Kidney epithelial cell (primary cell): ENCODE results near the gene CCDC188. TPM values are rescaled to one million over a fixed set of nuclear protein-coding genes. Genes with fewer than 3 reads are reported as not detected.

Experiments used
- DNase-seq: peaks from one replicate; pipeline ENCODE4 v3.0.0-alpha.2; 2010; ENCODE audit warnings: low read depth
- H3K27me3 ChIP-seq: 2 replicates; pipeline ENCODE4 v1.6.0; 2011; ENCODE audit warnings: low read length; ENCODE audit not compliant: control insufficient read depth, insufficient read depth
- H3K36me3 ChIP-seq: 2 replicates; pipeline ENCODE4 v1.5.1; 2011; ENCODE audit warnings: low read length; ENCODE audit not compliant: control insufficient read depth, insufficient read depth
- H3K4me3 ChIP-seq: 2 replicates; pipeline ENCODE4 v1.5.1; 2011; ENCODE audit warnings: low read depth, mild to moderate bottlenecking, control low read depth, low read length
- CTCF ChIP-seq: IDR thresholded peaks from 2 replicates; pipeline ENCODE4 v1.5.1; 2011; ENCODE audit warnings: mild to moderate bottlenecking, moderate library complexity, low read length, control low read depth, inconsistent platforms; ENCODE audit not compliant: insufficient read depth, poor library complexity, severe bottlenecking
- total RNA-seq: library from RNA; depleted of rRNA; stranded (reverse); fragments of >200 nt; gene quantifications from 2 replicates; pipeline ENCODE4 v1.2.3, GENCODE V29; 2015

The CCDC188 gene
- total RNA-seq, 1 donor from 2014 or later = 1.8 TPM

GRCh38 chr22:20191803-20192202 lies 40.9 kb upstream of the CCDC188 start:
- Histone ChIP-seq H3K27me3 (peaks cover 8% of the 10 kb centered on the region), H3K36me3 (no peaks in the 10 kb centered on the region), H3K4me3 (no peak overlapping the region)
- no peak for DNase-seq
- TF ChIP-seq CTCF = no peak

- H3K4me3 ChIP-seq = no peak overlapping the region
- H3K27me3 ChIP-seq = peaks cover 7% of the 10 kb centered on the region
- no peaks in the 10 kb centered on the region for H3K36me3 ChIP-seq
- no peak for TF ChIP-seq CTCF
- no peak for DNase-seq
Measured at GRCh38 chr22:20191000-20191515, 40.2 kb upstream of the CCDC188 start.

- H3K36me3 ChIP-seq = no peaks in the 10 kb centered on the region
- no peak overlapping the region for H3K4me3 ChIP-seq
- no peak for DNase-seq
- H3K27me3 ChIP-seq = peaks cover 10% of the 10 kb centered on the region
- no peak for TF ChIP-seq CTCF
Measured at GRCh38 chr22:20188567-20188877, 37.7 kb upstream of the CCDC188 start.

- Histone ChIP-seq H3K27me3 (peaks cover 14% of the 10 kb centered on the region), H3K36me3 (no peaks in the 10 kb centered on the region), H3K4me3 (no peak overlapping the region)
- DNase-seq = no peak
- TF ChIP-seq CTCF = no peak
Measured at GRCh38 chr22:20187777-20188566, 37.1 kb upstream of the CCDC188 start.

- H3K36me3 ChIP-seq = no peaks in the 10 kb centered on the region
- H3K27me3 ChIP-seq = peaks cover 16% of the 10 kb centered on the region
- TF ChIP-seq CTCF = no peak
- H3K4me3 ChIP-seq = no peak overlapping the region
- DNase-seq = no peak
Measured at GRCh38 chr22:20186871-20187546, 36.2 kb upstream of the CCDC188 start.
